NCI-H1105 (cell line): ENCODE results near the gene LIPC.
A peak's percentile ranks its signal among the peaks of the same experiment; 100 is the strongest.

ENCODE experiments used
- DNase-seq: peaks from one replicate; lab custom pipeline; 2025; lab: John Stamatoyannopoulos, UW

Gene LIPC

GRCh38 chr15:58458076-58458475 lies 26.3 kb downstream of the LIPC start:
- DNase-seq = no peak

GRCh38 chr15:58459045-58459444 lies 27.3 kb downstream of the LIPC start:
- DNase-seq = no peak

GRCh38 chr15:58459560-58459959 lies 27.8 kb downstream of the LIPC start:
- no peak for DNase-seq

- DNase-seq = no peak
These were observed 28.5 kb downstream of the LIPC start for GRCh38 chr15:58460116-58460790.

- DNase-seq = no peak
These were observed 29.1 kb downstream of the LIPC start for GRCh38 chr15:58460872-58461271.

GRCh38 chr15:58462547-58462946 lies 30.8 kb downstream of the LIPC start:
- DNase-seq = no peak

GRCh38 chr15:58462973-58463663 lies 31.3 kb downstream of the LIPC start:
- no peak for DNase-seq

- peak; percentile 63 for DNase-seq
These were observed 32.2 kb downstream of the LIPC start for GRCh38 chr15:58463815-58464650.

- DNase-seq = no peak
These were observed 33.3 kb downstream of the LIPC start for GRCh38 chr15:58465070-58465469.

GRCh38 chr15:58465866-58466517 lies 34.2 kb downstream of the LIPC start:
- no peak for DNase-seq

- DNase-seq = no peak
These were observed 34.8 kb downstream of the LIPC start for GRCh38 chr15:58466566-58466965.

GRCh38 chr15:58467121-58467721 lies 35.4 kb downstream of the LIPC start:
- DNase-seq = no peak

GRCh38 chr15:58467722-58468423 lies 36.1 kb downstream of the LIPC start:
- no peak for DNase-seq

- no peak for DNase-seq
These were observed 37.9 kb downstream of the LIPC start for GRCh38 chr15:58469432-58470353.

- no peak for DNase-seq
These were observed 39.6 kb downstream of the LIPC start for GRCh38 chr15:58471348-58471747.

GRCh38 chr15:58472221-58472620 lies 40.4 kb downstream of the LIPC start:
- DNase-seq = no peak

- DNase-seq = no peak
These were observed 41.2 kb downstream of the LIPC start for GRCh38 chr15:58472821-58473581.

GRCh38 chr15:58473724-58474123 lies 41.9 kb downstream of the LIPC start:
- DNase-seq = no peak

- no peak for DNase-seq
These were observed 43.0 kb downstream of the LIPC start for GRCh38 chr15:58474741-58475323.
